Activated T-cell treated with anti-CD3 and anti-CD28 coated beads, Interleukin-2, amount 50 U/mL, for 72 hours (primary cell): ENCODE data around the gene DOCK4. TPM values are rescaled to one million over a fixed set of nuclear protein-coding genes. Genes with fewer than 3 reads are reported as not detected.

ENCODE experiments used
- ATAC-seq, 2 donors: fragments of 150-1000 bp; cut with Tn5 transposase; replicated peaks in 1 of 2; 2 replicates each; pipeline ENCODE4 v1.10.0; 2021; ENCODE audit warnings: moderate library complexity in 2 of 2, mild to moderate bottlenecking in 1 of 2
- DNase-seq, 2 donors: peaks; one replicate each; pipeline ENCODE4 v3.0.0; 2021 to 2022; ENCODE audit warnings: mixed read lengths in 1 of 2
- H3K27ac Mint-ChIP-seq: one replicate; pipeline ENCODE4 v1.8.0; 2022; ENCODE audit warnings: mild to moderate bottlenecking, moderate library complexity, mixed read lengths
- H3K27me3 Mint-ChIP-seq: one replicate; pipeline ENCODE4 v1.8.0; 2022; ENCODE audit warnings: low read depth, mixed read lengths
- H3K36me3 Mint-ChIP-seq, 2 donors: one replicate each; pipeline ENCODE4 v1.8.0; 2022; ENCODE audit warnings: mixed read lengths in 2 of 2, mild to moderate bottlenecking in 1 of 2; ENCODE audit not compliant: insufficient read depth in 2 of 2
- H3K4me1 Mint-ChIP-seq: one replicate; pipeline ENCODE4 v1.8.0; 2022; ENCODE audit warnings: low read depth, mixed read lengths
- H3K4me3 Mint-ChIP-seq, 2 donors: one replicate each; pipeline ENCODE4 v1.8.0; 2022; ENCODE audit warnings: mild to moderate bottlenecking in 2 of 2, mixed read lengths in 2 of 2, moderate library complexity in 2 of 2
- H3K9me3 Mint-ChIP-seq, 2 donors: one replicate each; pipeline ENCODE4 v1.8.0; 2022; ENCODE audit warnings: mixed read lengths in 2 of 2
- total RNA-seq, 2 donors: library from RNA; stranded (reverse); gene quantifications; one replicate each; pipeline ENCODE4 v1.2.3, GENCODE V29; 2022

Gene DOCK4
- total RNA-seq, 2 donors from 2014 or later: 0.29 to 0.53 TPM

- Mint-ChIP-seq H3K4me3 (no peak overlapping the region), H3K9me3 (no peaks in the 10 kb centered on the region), H3K36me3 (no peaks in the 10 kb centered on the region), H3K4me1 (no peaks in the 10 kb centered on the region), H3K27ac (no peak overlapping the region), H3K27me3 (no peaks in the 10 kb centered on the region)
- DNase-seq (no peak), ATAC-seq (no peak)
Measured at GRCh38 chr7:111987115-111987826, 218.9 kb downstream of the DOCK4 start.

DNA sequence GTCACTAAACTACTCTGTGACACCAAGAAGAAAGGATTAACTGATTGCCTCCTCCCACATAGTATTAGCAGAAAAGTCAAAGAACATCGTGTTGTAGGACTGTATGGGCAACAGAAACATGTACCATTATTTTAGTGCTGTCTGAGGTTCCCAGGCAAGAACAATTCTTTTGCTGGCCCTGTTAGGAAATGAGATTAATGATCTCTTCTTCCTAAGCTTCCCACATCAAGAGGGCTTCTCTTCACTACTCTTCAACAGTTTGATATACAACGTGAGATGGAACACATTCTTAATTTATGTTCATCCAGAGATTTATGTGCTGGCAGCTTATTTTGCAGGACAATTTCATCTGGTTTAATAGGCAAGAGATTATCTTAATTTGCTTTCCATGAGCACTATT lies 219.6 kb downstream of the DOCK4 start:
- H3K9me3 Mint-ChIP-seq: no peaks in the 10 kb centered on the region
- no peaks in the 10 kb centered on the region for H3K27me3 Mint-ChIP-seq
- H3K27ac Mint-ChIP-seq: no peak overlapping the region
- DNase-seq: no peak
- H3K36me3 Mint-ChIP-seq: no peaks in the 10 kb centered on the region
- ATAC-seq: no peak
- no peak overlapping the region for H3K4me3 Mint-ChIP-seq
- no peaks in the 10 kb centered on the region for H3K4me1 Mint-ChIP-seq

- ATAC-seq (no peak), DNase-seq (no peak)
- Mint-ChIP-seq H3K36me3 (no peaks in the 10 kb centered on the region), H3K27me3 (no peaks in the 10 kb centered on the region), H3K4me1 (no peaks in the 10 kb centered on the region), H3K9me3 (no peaks in the 10 kb centered on the region), H3K4me3 (no peak overlapping the region), H3K27ac (no peak overlapping the region)
Measured at GRCh38 chr7:111985798-111986197, 220.4 kb downstream of the DOCK4 start.

DNA sequence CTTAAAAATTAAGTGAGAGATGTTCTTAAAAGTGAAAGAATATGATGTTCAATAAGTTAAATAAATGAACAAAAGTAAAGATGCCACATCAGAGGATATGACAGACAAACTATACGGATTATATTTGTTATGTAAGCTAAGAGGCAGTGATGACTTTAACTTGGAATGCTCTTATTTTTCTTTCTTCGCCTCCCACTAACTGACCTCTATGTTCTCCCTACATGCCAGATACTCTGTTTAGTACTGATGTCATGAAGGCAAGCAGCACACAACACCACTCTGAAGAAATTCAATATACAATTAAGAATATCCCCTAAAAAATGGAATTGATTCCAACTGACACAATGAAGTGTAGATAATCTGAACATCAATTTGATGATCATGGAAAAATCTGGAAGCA lies 223.4 kb downstream of the DOCK4 start:
- Mint-ChIP-seq H3K9me3 (no peaks in the 10 kb centered on the region), H3K27me3 (no peaks in the 10 kb centered on the region), H3K4me1 (no peaks in the 10 kb centered on the region), H3K36me3 (no peaks in the 10 kb centered on the region), H3K4me3 (no peak overlapping the region), H3K27ac (no peak overlapping the region)
- no peak for DNase-seq
- ATAC-seq: no peak

- no peak for ATAC-seq
- no peak overlapping the region for H3K27ac Mint-ChIP-seq
- no peaks in the 10 kb centered on the region for H3K27me3 Mint-ChIP-seq
- no peaks in the 10 kb centered on the region for H3K36me3 Mint-ChIP-seq
- no peaks in the 10 kb centered on the region for H3K9me3 Mint-ChIP-seq
- H3K4me3 Mint-ChIP-seq: no peak overlapping the region
- DNase-seq: no peak
- H3K4me1 Mint-ChIP-seq: no peaks in the 10 kb centered on the region
Measured at GRCh38 chr7:111982133-111982532, 224.1 kb downstream of the DOCK4 start.

- Mint-ChIP-seq H3K27ac (no peak overlapping the region), H3K36me3 (no peaks in the 10 kb centered on the region), H3K27me3 (no peaks in the 10 kb centered on the region), H3K4me3 (no peak overlapping the region), H3K9me3 (no peaks in the 10 kb centered on the region), H3K4me1 (no peaks in the 10 kb centered on the region)
- DNase-seq: no peak
- no peak for ATAC-seq
Measured at GRCh38 chr7:111980725-111981124, 225.5 kb downstream of the DOCK4 start.

DNA sequence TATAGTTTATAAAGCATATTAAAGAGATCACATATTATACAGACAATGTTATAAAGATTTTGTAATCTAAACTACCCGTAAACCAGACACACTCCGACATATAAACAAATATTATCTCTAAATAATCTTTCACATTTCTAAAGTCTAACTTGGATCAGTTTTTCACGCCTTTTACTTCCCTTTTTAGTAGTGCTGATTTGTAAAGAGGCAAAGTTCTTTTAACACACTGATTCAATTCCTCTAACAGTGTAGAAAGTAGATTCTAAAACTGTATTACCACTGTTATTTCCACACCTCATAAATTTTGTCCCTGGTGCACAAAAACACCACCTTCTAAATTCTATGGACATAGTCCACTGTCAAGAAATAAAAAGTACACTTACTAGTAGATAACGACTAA lies 230.9 kb downstream of the DOCK4 start:
- no peak overlapping the region for H3K4me3 Mint-ChIP-seq

DNA sequence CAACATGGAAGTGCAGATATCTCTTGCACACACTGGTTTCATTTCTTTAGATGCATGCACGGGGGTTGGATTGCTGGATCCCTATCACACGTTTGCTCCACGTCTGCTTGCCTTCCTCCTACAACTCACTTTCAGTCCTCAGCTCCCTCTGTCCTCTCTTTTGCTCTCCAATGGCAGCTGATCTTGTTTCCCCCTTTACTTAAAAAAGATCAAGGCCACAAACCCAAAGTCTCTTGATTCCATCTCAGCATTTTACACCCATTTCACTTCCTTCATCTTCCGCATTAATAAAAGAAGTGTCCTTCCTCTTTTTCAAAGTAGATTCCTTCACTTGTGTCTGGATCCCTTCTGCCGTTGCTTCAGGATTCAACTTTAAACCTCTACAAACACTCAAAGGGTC lies 245.2 kb downstream of the DOCK4 start:
- H3K4me3 Mint-ChIP-seq: no peak overlapping the region
- DNase-seq (no peak), ATAC-seq (no peak)
- H3K27ac Mint-ChIP-seq: no peak overlapping the region
- no peaks in the 10 kb centered on the region for H3K4me1 Mint-ChIP-seq
- no peaks in the 10 kb centered on the region for H3K9me3 Mint-ChIP-seq
- H3K27me3 Mint-ChIP-seq: peaks cover 6% of the 10 kb centered on the region
- H3K36me3 Mint-ChIP-seq: no peaks in the 10 kb centered on the region

More for the DNA sequence above, 230.9 kb downstream of the DOCK4 start:
- no peak for DNase-seq
- H3K36me3 Mint-ChIP-seq: no peaks in the 10 kb centered on the region
- H3K9me3 Mint-ChIP-seq: no peaks in the 10 kb centered on the region
- no peaks in the 10 kb centered on the region for H3K27me3 Mint-ChIP-seq
- H3K27ac Mint-ChIP-seq: no peak overlapping the region
- no peak for ATAC-seq
- no peaks in the 10 kb centered on the region for H3K4me1 Mint-ChIP-seq

DNA sequence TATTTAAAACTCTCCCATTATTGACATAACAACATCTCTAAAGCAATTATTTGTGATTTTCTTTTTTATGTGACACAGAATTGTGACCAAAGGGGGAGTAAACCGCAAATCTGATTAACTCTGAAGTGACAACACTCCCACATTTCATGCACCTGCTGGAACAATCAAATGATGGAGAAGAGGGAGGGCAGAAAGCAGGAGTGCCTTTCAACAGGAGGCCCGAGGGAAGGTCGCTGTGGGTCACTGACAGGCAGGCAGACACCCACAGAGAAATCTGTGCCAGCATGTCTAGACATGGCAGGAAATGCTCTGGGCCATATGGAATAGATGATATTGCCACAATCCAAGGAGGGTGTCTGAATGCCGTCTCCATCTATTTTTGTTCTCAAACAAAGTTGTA lies 247.3 kb downstream of the DOCK4 start:
- Mint-ChIP-seq H3K4me1 (no peaks in the 10 kb centered on the region), H3K27me3 (peaks cover 6% of the 10 kb centered on the region), H3K9me3 (no peaks in the 10 kb centered on the region), H3K27ac (no peak overlapping the region), H3K4me3 (no peak overlapping the region), H3K36me3 (no peaks in the 10 kb centered on the region)
- ATAC-seq (no peak), DNase-seq (no peak)

DNA sequence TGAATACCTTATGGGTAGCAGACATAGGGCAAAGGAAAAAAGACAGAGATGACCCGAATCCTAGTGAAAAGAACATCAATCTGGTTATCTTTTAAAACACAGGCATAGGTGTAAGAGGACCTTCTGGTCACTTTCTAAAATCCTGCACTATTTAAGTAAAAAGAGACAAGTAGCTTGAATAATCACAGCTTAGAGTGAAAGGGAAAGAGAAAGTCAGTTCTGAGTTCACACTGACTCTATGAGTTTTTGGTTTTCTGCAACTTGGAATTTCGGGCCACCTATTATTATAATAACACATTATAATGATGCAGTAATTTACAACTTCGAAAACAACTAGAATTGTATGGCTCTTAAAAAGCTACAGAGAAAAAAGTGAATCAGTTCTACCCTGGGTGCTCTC lies 247.8 kb downstream of the DOCK4 start:
- no peak for ATAC-seq
- DNase-seq: no peak
- Mint-ChIP-seq H3K36me3 (no peaks in the 10 kb centered on the region), H3K9me3 (no peaks in the 10 kb centered on the region), H3K4me1 (no peaks in the 10 kb centered on the region), H3K4me3 (no peak overlapping the region), H3K27ac (no peak overlapping the region), H3K27me3 (peaks cover 6% of the 10 kb centered on the region)

DNA sequence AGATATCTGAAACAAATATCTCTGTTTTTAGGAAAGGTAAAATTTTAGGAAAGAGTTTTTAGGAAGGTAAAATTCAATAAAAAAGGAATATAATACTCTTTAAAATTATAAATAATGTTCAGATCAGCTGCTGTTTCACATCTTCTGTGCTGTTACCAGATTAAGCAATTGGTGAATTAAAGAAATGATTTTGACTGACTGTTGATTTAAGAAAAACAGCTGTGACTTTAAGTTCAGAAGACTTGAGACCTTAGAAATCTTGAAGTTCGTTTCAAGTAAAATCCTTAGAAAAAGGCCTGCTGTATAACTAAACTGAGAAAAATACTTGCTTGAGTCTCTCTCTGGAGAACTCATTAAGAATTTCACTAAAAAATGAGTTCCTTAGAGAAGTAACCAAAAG lies 250.6 kb downstream of the DOCK4 start:
- no peak for DNase-seq
- H3K9me3 Mint-ChIP-seq: no peaks in the 10 kb centered on the region
- H3K4me3 Mint-ChIP-seq: no peak overlapping the region
- H3K27ac Mint-ChIP-seq: no peak overlapping the region
- H3K4me1 Mint-ChIP-seq: no peaks in the 10 kb centered on the region
- H3K36me3 Mint-ChIP-seq: no peaks in the 10 kb centered on the region
- peaks cover 3% of the 10 kb centered on the region for H3K27me3 Mint-ChIP-seq
- ATAC-seq: no peak

DNA sequence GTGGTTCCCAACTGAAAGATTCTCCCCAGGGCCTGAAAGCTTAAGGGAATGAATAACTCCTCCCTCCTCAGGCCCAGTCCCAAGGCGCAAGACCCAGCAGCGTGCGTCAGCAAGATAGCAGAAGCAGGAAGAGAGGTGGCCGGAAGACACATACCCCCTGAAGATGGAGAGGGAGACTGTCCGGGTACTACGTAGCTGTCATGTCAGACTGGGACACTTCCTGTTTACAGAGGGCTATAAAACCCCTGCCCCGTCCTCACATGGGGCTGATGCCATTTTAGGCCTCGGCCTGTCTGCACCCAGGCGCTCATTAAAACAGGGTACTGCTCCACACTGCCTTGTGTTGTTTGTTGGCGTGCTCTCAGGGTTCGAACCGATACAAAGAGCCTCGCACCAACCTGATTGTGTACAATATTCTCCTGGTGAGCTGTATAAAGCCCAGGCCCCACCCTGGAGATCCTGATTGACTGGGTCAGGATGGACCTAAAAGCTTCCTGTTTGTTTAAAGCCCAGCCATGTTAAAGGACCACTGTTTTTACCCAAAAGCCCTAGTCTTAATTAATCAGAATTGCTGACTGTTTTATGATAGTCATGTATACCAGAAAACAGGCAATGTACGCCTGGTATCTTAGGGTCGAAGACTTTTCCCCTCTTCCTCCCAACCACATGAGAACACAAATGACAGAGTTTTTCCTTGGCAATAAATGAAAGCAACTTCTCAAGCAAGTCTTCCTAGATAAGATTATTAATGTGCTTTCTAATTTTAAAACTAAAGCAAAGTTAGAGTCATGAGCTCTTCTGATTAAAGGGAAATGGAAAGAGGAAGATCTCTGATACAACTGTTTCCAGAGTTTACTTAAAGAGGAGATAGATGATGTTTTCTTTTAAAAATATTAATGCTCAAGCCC lies 251.5 kb downstream of the DOCK4 start:
- Mint-ChIP-seq H3K27ac (no peak overlapping the region), H3K36me3 (no peaks in the 10 kb centered on the region), H3K27me3 (no peaks in the 10 kb centered on the region), H3K4me1 (no peaks in the 10 kb centered on the region), H3K9me3 (no peaks in the 10 kb centered on the region), H3K4me3 (no peak overlapping the region)
- no peak for ATAC-seq
- DNase-seq: no peak

DNA sequence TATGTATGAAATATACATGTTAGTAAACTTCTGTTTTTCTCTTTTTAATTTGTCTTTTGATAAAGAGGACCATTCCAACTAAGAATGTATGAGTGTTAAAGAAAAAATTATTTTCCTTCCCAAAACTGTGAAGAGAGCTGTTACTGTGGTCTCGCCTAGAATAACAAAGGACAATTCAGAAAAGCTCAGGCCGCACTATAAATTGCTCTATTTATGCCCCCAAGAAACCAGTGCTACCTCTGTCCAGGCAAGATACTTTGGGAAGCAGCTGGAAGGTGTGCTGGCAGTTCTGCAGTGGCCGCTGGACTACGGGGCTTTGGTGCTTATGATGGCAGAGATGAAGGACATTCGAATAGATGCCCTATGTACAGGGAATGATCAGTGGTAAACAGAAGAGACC lies 252.1 kb downstream of the DOCK4 start:
- DNase-seq: no peak
- no peaks in the 10 kb centered on the region for H3K9me3 Mint-ChIP-seq
- no peak for ATAC-seq
- no peak overlapping the region for H3K27ac Mint-ChIP-seq
- no peaks in the 10 kb centered on the region for H3K4me1 Mint-ChIP-seq
- H3K27me3 Mint-ChIP-seq: no peaks in the 10 kb centered on the region
- no peaks in the 10 kb centered on the region for H3K36me3 Mint-ChIP-seq
- H3K4me3 Mint-ChIP-seq: no peak overlapping the region
